ENCODE results near the gene ZNF764. TPM values are rescaled to one million over a fixed set of nuclear protein-coding genes. Genes with fewer than 3 reads are reported as not detected.

ZNF764 gene
- total and polyA plus RNA-seq, 2 experiments from 2014 or later, result 5.6 to 12.9 TPM

GRCh38 chr16:30581457-30581856 is 23.3 kb upstream of the ZNF764 start (continued):
- no peak for TF ChIP-seq REST (IDR thresholded peaks at IDR 0.05; ENCODE audit: unreplicated experiment)

- peaks cover 10% of the 10 kb centered on the region; the same call in 2 of the 3 replicates for H3K36me3 Mint-ChIP-seq (ENCODE audit: low read depth)
- no peak overlapping the region for H3K4me2 ChIP-seq
- peaks cover 13% of the 10 kb centered on the region for H3K4me1 ChIP-seq (ENCODE audit: insufficient read depth)
- no peaks in the 10 kb centered on the region for H3K36me3 ChIP-seq (ENCODE audit: insufficient read depth)
- ATAC-seq (no peak), DNase-seq (ENCODE audit: low spot score) (no peak)
- TF ChIP-seq, protein P1, sequence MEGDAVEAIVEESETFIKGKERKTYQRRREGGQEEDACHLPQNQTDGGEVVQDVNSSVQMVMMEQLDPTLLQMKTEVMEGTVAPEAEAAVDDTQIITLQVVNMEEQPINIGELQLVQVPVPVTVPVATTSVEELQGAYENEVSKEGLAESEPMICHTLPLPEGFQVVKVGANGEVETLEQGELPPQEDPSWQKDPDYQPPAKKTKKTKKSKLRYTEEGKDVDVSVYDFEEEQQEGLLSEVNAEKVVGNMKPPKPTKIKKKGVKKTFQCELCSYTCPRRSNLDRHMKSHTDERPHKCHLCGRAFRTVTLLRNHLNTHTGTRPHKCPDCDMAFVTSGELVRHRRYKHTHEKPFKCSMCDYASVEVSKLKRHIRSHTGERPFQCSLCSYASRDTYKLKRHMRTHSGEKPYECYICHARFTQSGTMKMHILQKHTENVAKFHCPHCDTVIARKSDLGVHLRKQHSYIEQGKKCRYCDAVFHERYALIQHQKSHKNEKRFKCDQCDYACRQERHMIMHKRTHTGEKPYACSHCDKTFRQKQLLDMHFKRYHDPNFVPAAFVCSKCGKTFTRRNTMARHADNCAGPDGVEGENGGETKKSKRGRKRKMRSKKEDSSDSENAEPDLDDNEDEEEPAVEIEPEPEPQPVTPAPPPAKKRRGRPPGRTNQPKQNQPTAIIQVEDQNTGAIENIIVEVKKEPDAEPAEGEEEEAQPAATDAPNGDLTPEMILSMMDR (conservative IDR thresholded peaks at IDR 0.05; ENCODE audit: low read depth in 2 of 2), result no peak
- TF ChIP-seq NANOG (IDR thresholded peaks at IDR 0.05; ENCODE audit: borderline replicate concordance), result no peak
- TF ChIP-seq POLR2AphosphoS5 (IDR thresholded peaks at IDR 0.05; ENCODE audit: low read depth), result no peak
- no peak for TF ChIP-seq JUNB (IDR thresholded peaks at IDR 0.05; ENCODE audit: unreplicated experiment)
- TF ChIP-seq REST (IDR thresholded peaks at IDR 0.05; ENCODE audit: unreplicated experiment), result no peak
- no peak for TF ChIP-seq EZH2 (IDR thresholded peaks at IDR 0.05; ENCODE audit: low read depth, unreplicated experiment)
- no peak for TF ChIP-seq ZNF331 (CRISPR knock-in tag; IDR thresholded peaks at IDR 0.05; ENCODE audit: low read depth)
- no peak for TF ChIP-seq STAT1 (IDR thresholded peaks at IDR 0.05; ENCODE audit: unreplicated experiment)
- no peak for TF ChIP-seq ZNF114 (CRISPR knock-in tag; IDR thresholded peaks at IDR 0.05)
- TF ChIP-seq ETS1 (IDR thresholded peaks at IDR 0.05), result no peak
- no peak for TF ChIP-seq EZH2phosphoT487 (IDR thresholded peaks at IDR 0.05; ENCODE audit: unreplicated experiment)
- peaks cover 7% of the 10 kb centered on the region; the same call in 1 of the 2 replicates for H4K20me1 ChIP-seq (replicated peaks; ENCODE audit: insufficient read depth)
- no peak overlapping the region for H3K4me3 ChIP-seq
- 0 out of 2 replicates have a peak, but pooled peaks cover 12% of the 10 kb centered on the region for H3F3A ChIP-seq (replicated peaks; ENCODE audit: low read depth)
- no peaks in the 10 kb centered on the region; the same call in 1 of the 2 replicates for H3K79me2 ChIP-seq (replicated peaks; ENCODE audit: insufficient read depth)
- H3K27ac ChIP-seq (ENCODE audit: low read depth), result no peak overlapping the region
- no peak overlapping the region for H3K27ac Mint-ChIP-seq
- H3K9me3 Mint-ChIP-seq, result no peaks in the 10 kb centered on the region
- H2AFZ ChIP-seq, result no peak overlapping the region
- H3K27me3 ChIP-seq (ENCODE audit: insufficient read depth), result no peaks in the 10 kb centered on the region
- peaks cover 12% of the 10 kb centered on the region for H3K4me1 Mint-ChIP-seq
- H3K27me3 Mint-ChIP-seq (ENCODE audit: insufficient read depth, low read depth, poor library complexity), result peaks cover 6% of the 10 kb centered on the region
- H3K9me2 ChIP-seq (ENCODE audit: insufficient read depth), result no peaks in the 10 kb centered on the region
- H3K4me3 Mint-ChIP-seq, result no peak overlapping the region
Observed at GRCh38 chr16:30574678-30575077, 16.5 kb upstream of the ZNF764 start.

All from GM23338 (cell line).